Nephron progenitor cell (in vitro differentiated cells): ENCODE results near the gene GPSM1.

Experiments
- DNase-seq: peaks from one replicate; pipeline ENCODE4 v3.0.0; 2021
- H3K27ac Mint-ChIP-seq: 2 replicates; pipeline ENCODE4 v1.8.0; 2021; ENCODE audit warnings: mild to moderate bottlenecking, moderate library complexity, mixed read lengths
- H3K27me3 Mint-ChIP-seq: 2 replicates; pipeline ENCODE4 v1.8.0; 2021; ENCODE audit warnings: mild to moderate bottlenecking, low read depth, mixed read lengths; ENCODE audit not compliant: poor library complexity
- H3K36me3 Mint-ChIP-seq: 2 replicates; pipeline ENCODE4 v1.8.0; 2021; ENCODE audit warnings: low read depth, mixed read lengths
- H3K4me1 Mint-ChIP-seq: 2 replicates; pipeline ENCODE4 v1.8.0; 2021; ENCODE audit warnings: mixed read lengths
- H3K4me3 Mint-ChIP-seq: 2 replicates; pipeline ENCODE4 v1.8.0; 2021; ENCODE audit warnings: mild to moderate bottlenecking, moderate library complexity, mixed read lengths
- H3K9me3 Mint-ChIP-seq: 2 replicates; pipeline ENCODE4 v1.8.0; 2021; ENCODE audit warnings: mild to moderate bottlenecking, moderate library complexity, mixed read lengths
- TF ChIP-seq, protein P1 (sequence below): fragments of 200-600 bp; sonication (generic); IDR thresholded peaks from 2 replicates; pipeline ENCODE4 v1.5.0; 2021; ENCODE audit warnings: antibody characterized with exemption

GPSM1 gene

DNA sequence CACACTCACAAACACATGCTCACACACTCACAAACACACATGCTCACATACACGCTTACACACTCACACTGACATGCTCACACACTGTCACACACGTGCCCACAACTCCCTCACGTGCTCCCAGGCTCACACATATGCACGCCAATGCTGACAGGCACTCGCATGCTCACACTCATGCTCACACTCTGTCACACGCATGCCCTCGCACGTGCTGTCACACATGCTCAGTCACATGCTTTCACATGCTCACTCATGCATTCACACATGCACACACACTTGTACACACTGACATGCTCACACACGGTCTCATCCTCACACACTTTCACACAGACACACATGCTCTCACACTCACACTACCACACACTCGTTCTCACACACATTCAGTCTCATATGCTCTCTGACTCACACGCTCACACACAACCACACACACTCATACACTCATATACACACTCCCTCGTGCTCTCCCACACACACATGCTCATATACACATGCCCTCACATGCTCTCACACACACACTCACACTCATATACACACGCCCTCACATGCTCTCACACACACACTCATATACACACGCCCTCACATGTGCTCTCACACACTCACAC is 33.8 kb upstream of the GPSM1 start:
- no peak for DNase-seq
- H3K9me3 Mint-ChIP-seq = no peaks in the 10 kb centered on the region
- H3K36me3 Mint-ChIP-seq = no peaks in the 10 kb centered on the region
- TF ChIP-seq, protein P1, sequence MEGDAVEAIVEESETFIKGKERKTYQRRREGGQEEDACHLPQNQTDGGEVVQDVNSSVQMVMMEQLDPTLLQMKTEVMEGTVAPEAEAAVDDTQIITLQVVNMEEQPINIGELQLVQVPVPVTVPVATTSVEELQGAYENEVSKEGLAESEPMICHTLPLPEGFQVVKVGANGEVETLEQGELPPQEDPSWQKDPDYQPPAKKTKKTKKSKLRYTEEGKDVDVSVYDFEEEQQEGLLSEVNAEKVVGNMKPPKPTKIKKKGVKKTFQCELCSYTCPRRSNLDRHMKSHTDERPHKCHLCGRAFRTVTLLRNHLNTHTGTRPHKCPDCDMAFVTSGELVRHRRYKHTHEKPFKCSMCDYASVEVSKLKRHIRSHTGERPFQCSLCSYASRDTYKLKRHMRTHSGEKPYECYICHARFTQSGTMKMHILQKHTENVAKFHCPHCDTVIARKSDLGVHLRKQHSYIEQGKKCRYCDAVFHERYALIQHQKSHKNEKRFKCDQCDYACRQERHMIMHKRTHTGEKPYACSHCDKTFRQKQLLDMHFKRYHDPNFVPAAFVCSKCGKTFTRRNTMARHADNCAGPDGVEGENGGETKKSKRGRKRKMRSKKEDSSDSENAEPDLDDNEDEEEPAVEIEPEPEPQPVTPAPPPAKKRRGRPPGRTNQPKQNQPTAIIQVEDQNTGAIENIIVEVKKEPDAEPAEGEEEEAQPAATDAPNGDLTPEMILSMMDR = no peak
- H3K4me3 Mint-ChIP-seq = no peak overlapping the region
- peaks cover 19% of the 10 kb centered on the region for H3K4me1 Mint-ChIP-seq
- peaks cover 32% of the 10 kb centered on the region for H3K27me3 Mint-ChIP-seq
- H3K27ac Mint-ChIP-seq = no peak overlapping the region

- Mint-ChIP-seq H3K4me1 (peaks cover 21% of the 10 kb centered on the region), H3K4me3 (no peak overlapping the region), H3K27me3 (peaks cover 36% of the 10 kb centered on the region), H3K36me3 (no peaks in the 10 kb centered on the region), H3K9me3 (no peaks in the 10 kb centered on the region), H3K27ac (no peak overlapping the region)
- TF ChIP-seq, protein P1 = no peak
- DNase-seq = no peak
These were observed 32.9 kb upstream of the GPSM1 start for GRCh38 chr9:136294437-136294836.

DNA sequence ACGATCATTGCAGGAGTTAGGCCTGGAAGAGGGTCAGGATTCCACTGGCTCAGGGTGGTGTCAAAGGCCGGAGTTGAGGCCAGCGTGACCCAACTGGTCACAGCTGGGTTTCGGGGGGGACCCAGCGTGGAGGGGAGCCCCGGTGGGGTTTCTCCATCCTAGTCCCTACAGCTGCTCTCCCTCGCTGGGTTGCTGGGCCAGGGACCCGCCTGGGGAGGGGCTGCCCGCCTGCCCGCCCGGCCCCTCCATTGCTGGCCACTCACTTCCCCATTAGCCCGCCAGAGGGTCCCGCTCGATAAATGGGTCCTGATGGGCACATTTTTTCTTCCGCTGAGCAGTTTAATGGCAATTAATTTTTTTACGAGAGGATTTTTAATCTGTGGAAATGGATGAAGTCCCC is 32.3 kb upstream of the GPSM1 start:
- peaks cover 34% of the 10 kb centered on the region for H3K27me3 Mint-ChIP-seq
- H3K4me1 Mint-ChIP-seq = peaks cover 21% of the 10 kb centered on the region
- H3K4me3 Mint-ChIP-seq = no peak overlapping the region
- no peak for DNase-seq
- TF ChIP-seq, protein P1 = no peak
- no peaks in the 10 kb centered on the region for H3K36me3 Mint-ChIP-seq
- H3K27ac Mint-ChIP-seq = no peak overlapping the region
- no peaks in the 10 kb centered on the region for H3K9me3 Mint-ChIP-seq

- Mint-ChIP-seq H3K9me3 (no peaks in the 10 kb centered on the region), H3K4me1 (peaks cover 21% of the 10 kb centered on the region), H3K36me3 (no peaks in the 10 kb centered on the region), H3K27me3 (peaks cover 41% of the 10 kb centered on the region), H3K27ac (no peak overlapping the region), H3K4me3 (no peak overlapping the region)
- DNase-seq = peak; percentile 80
- TF ChIP-seq, protein P1 = no peak
These were observed 31.6 kb upstream of the GPSM1 start for GRCh38 chr9:136295542-136296433.

DNA sequence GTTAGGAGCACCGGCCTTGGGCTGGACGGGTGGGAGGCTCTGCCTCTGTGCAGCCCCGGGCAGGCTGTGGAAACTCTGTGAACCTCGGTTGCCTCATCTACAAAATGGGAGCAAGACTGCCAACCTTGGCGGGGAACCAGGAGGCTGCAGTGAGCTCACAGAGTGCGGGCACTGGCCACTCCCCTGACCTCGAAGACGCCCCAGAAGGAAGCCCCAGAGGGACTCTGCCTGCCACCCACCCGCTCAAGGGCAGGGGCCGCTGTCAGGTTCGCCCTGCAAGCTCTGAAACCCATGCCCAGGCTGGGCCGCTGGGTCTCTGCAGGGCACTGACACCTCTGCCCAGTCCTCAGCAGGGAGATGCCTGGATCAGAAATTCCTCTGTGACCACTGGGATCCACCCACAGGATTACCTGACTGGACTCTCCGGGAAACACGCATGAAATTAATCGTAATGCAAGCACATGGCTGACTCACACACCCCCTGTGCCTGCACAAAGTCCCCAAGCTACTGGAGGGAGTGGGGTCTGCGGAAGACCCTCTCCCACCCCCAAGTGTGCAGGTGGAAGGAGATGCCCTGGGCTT is 30.8 kb upstream of the GPSM1 start:
- Mint-ChIP-seq H3K4me3 (no peak overlapping the region), H3K4me1 (peaks cover 21% of the 10 kb centered on the region), H3K9me3 (no peaks in the 10 kb centered on the region), H3K27ac (no peak overlapping the region), H3K36me3 (no peaks in the 10 kb centered on the region), H3K27me3 (peaks cover 48% of the 10 kb centered on the region)
- TF ChIP-seq, protein P1 = no peak
- DNase-seq = no peak
